Inflammatory macrophage (primary cell): ENCODE results near the gene TNIK.
A peak's percentile ranks its signal among the peaks of the same experiment; 100 is the strongest.

Experiments used
- DNase-seq, 2 donors: peaks; one replicate each; pipeline ENCODE4 v3.0.0-alpha.2; 2020 to 2022

TNIK gene

DNA sequence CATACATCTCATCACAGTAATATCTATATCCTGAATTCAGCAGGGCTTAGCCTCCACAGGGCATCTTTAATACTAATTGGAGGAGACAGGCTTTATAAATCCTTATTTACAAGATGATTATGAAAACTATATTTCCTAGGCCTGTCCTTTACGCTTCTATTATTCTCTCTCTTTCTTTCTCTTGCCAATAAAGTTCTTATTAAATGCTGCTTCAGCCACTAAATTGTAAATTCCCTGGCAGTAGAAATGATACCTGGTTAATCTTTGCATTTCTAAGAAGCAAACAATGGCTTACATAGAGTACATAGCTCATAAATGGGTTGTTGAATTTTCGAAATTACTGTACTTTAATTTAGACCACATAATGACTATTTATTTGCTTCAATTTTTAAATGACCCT is 43.5 kb downstream of the TNIK start:
- no peak for DNase-seq

DNA sequence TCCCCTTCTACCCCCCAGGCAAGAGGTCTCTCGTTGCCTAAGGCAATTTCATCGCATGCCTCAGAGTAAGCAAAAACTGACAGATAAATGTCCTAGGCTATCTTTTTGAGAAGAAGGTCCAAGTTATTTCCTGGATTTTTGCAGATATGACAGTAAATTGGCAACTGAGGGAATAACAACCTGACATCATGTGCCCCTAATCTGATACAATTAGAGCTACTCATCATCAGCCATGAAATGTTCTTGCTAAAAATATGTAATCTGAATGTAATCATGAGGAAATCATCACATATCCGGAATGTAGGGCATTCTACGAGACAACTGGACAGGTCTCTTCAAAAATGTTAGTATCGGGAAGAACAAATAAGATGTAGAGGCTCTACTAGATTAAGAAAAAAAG is 44.1 kb downstream of the TNIK start:
- no peak for DNase-seq

DNA sequence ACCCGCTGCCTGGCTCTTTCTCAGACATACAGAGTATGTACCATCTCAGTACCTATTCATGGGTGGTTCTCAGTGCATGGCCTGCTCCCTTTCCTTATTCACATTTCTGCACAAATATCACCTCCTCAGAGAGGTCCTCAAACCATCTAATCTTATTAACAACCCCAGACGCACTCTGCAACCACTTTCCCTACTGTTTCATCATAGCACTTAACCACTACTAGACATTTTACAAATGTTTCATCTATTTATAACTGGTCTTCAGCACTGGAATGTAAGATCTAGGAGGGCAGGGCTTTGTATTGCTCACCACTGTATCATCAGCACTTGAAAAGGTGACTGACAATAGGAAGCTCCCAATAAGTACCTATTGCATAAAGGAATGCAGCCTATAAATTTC is 45.1 kb downstream of the TNIK start:
- DNase-seq, result no peak

DNA sequence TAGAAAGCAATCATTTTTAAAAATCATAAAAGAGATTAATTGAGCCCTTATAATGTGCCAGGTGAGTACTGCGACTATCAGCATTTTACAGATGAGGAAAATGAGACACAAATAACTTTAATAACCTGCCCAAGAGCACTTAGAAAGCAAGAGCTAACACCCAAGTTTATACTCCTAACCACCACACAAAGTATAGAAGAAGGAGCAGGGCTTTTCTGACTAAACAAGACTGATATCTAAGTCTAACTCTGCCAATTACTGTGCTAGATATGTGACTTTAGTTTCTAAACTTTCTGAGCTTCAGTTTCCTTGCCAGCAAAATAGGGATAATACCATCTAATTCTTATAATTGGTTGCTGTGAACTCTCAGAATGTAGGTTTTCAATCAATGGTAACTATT is 47.7 kb downstream of the TNIK start:
- DNase-seq, result no peak

DNA sequence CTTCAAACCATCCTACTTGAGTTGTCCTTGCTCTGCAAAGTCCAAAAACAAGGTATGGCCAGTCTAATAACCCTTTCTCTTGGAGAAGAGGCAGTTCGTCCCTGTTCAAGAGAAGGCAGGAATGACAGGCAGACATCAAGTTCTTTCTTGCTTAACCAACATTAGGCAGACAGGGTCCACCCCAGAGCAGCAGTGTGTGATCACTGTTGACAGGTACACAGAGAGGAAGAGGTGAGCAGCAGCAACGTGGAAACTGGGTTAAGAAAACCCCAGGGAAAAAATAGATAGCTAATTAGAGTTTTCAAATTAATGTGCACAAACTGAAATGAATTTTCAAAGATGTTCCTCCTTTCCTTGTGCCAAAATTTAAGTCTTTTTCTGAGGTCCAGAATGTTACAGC is 48.2 kb downstream of the TNIK start:
- no peak for DNase-seq

DNA sequence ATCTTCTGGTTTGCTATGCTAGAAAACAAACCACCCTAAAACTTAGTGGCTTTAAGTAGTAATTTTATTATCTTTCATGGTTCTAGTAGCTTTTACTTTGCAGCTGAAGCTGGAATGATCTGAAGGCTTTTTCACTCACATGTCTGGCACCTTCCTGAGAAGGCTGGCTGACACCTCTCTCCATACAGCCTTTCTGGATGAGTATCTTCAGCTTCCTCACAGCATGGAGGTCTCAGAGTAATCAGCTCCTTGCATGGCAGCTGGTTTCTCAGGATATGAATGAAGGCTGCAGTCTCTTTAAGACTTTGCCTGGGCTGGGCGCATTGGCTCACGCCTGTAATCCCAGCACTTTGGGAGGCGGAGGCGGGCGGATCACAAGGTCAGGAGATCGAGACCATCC is 50.0 kb downstream of the TNIK start:
- DNase-seq, result no peak

DNA sequence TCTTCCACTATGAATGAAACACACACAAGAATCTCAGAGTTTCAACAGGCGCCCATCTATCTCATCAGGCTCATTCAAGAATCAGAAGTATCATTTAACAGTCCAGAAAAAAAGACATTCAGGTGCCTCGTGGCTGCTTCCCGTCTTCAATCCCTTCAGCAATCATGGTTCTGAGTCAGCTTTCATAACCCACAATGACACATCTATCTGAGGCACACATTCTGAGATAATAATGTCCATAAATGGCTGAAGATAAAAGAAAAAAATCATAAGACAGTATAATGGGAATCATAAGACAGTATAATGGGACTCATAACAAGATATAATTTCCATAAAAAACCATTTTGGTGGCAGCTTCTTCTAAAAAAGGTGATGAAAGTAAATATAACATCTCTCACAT is 52.4 kb downstream of the TNIK start:
- DNase-seq, result peak in 1 of 2 donors; percentile 6

DNA sequence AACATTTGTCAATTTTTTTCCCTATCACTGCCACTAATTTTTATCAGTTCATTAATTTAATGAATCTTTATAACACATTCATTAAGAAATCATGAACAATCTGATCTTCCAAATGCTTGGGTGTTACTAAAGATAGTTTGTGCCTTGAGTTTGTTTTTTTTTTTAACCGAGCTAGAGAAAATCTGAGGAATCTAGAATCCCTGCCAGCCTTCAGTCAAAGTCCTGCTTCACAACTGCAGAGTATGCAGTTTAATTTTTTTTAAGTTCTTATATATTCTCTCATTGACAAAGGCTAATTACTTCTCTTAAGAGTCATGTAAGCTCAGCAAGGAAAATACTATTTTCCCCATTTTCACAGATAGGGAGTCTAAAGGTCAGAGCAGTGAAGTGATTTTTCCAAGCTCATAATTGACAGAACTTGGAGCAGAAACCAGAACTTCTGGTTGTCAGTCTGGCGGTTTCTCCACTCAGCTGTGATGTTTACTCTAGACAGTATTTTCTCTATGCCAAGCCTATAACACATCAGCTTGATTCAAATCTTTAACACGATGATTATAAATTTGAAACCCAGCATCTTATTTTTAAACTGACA is 55.7 kb downstream of the TNIK start:
- no peak for DNase-seq

DNA sequence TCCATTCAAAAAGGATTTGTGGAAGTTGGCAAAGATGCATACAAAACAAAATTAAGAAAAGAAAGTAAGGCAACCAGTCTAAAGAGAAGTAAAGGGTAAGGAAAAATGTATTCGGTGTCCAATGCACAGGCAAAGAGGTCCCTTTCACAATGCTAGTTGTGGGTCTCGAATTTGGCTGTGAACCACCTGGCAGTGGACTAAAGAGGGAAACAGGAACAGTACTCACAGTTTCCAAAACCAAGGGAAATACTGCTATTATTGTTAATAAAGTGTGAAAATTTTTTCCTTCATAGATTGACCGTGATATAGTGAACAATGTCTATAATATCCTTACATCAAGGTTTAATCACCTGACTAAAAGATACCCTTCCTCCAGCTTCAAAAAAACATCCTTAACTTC is 57.9 kb downstream of the TNIK start:
- DNase-seq, result no peak

DNA sequence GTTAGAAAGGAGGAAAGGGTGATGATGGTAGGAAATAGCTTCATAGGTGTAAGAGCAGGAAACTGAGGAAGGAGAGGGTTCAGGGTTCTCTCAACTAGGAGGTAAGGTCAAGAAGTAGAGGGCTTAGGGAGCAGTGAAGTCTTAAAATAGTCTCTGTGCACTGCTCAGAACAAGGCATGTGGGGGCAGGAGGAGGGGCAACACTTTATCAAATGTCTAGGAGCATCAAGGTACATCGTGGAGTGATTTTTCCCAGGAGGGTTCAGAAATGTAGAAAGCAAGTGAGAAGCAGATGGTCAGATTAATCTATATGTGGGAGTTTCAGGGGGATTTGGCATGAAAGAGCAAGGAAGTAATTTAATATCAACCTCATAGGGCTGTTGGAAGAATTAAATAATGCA is 58.8 kb downstream of the TNIK start:
- no peak for DNase-seq

DNA sequence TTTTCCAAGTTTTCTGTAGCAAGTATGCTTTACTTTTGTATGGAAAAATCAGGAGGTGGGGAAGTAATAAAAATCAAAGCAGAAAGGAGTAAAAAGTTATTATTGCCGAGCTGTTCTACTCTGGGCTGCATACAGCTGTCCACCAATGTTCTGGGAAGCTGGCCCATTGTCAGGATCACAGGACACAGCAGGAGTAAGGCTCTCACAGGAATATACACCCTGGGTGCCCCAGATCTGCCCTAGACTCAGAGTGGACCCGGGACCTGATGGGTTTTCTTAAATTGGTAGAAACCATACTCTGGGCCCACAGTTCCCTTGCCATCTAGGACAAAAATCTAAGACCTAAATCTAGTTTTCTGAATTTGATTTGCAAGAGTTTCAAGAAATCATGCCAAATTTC is 60.4 kb downstream of the TNIK start:
- no peak for DNase-seq

DNA sequence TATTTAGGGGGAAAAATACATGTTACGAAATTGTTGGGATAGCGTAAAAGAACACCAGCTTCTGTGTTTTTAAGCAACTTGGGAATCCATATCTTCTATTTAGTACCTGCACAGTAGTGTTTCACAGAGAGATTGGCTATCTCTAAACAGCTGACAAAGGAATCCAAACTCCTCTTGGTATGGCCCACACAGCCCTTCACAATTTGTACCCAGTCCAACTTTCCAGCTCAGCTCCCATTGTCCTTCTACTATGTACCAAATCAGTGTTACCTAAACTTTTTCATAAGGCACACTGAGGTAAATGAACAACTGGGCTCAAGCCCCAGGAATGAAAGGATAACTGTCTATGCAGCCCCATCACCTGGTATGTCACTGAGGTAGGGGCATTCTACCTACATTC is 61.9 kb downstream of the TNIK start:
- DNase-seq, result no peak

DNA sequence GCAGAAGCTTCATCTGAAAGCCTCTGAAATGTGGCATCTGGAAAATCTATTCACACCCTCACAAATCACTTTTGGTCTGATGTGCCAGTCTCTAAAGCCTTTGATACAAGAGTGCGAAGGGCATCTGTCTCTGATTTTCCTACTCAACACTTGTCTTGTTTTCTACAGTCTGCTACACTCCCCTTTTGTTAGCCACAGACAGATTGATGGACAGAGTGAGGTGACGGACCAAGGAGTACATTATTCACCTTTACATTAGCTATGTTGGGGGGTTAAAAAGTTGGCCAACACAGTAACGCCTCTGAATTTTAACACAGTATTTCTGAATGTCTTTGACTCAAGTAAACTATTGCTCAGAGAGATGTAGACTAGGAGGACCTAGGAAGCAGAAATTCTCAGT is 63.1 kb downstream of the TNIK start:
- DNase-seq, result no peak

DNA sequence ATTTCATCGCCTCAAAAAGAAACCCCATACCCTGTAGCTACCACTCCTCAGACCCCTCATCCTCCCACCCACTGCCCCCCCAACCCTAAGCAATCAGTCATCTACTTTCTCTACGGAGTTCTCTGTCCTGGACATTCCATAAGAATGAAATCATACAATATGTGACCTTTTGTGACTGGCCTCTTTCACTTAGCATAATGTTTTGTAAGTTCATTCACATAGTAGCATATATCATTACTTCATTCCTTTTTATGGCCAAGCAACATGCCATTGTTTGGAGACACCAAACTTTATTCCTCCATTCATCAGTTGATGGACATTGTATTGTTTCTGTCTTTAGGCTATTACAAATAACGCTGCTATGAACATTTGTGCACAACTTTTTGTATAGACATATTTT is 64.2 kb downstream of the TNIK start:
- DNase-seq, result no peak

DNA sequence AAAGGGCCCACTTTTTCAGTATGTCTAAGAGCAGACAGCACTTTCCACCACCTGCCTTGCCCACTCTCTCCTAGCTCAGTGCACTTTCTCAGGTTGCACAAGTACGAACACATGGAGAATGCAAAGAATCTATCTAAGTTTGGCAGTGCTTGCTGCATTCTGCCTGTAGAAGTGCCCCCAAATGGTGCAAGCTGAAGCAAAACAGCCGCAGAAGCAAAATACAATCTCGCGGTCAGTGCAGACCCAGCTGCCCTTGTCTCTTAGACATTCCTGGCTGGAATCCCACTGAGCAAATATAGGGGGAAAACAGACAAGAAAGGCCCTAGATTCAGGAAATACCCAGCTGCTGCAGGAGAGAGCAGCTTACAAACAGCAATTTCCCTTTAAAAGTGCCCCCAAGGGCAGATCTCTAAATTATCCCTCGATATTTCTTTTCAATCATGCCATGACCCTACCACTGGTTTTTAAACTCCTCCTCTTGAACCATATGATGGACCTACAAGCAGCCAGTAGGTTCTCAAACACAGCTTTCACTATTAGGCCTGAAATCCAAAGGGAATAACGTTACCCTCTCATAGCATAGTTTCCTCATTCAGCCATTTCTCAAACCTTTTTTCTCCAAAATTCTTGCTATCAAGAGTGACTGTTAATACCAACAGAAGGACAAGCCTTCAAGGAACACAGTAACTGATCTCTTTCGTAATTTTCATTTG is 67.0 kb downstream of the TNIK start:
- no peak for DNase-seq

DNA sequence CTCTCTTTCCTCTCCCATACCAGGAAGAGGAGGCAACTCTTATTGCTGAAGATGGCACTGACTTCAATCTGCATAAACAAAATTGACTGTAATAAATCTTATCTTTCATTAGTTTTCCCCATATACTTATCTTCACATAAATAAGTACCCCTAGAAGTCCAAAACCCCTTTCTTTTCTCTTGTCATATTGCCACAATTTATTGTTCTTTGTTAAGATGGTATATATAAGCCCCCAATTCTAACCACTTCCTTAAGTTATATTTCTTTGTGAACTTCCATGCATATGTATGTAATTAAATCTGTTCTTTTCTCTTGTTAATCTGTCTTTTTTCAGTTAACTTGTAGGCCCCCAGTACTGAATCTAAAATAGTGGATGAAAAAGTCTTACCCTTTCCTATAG is 68.8 kb downstream of the TNIK start:
- no peak for DNase-seq

DNA sequence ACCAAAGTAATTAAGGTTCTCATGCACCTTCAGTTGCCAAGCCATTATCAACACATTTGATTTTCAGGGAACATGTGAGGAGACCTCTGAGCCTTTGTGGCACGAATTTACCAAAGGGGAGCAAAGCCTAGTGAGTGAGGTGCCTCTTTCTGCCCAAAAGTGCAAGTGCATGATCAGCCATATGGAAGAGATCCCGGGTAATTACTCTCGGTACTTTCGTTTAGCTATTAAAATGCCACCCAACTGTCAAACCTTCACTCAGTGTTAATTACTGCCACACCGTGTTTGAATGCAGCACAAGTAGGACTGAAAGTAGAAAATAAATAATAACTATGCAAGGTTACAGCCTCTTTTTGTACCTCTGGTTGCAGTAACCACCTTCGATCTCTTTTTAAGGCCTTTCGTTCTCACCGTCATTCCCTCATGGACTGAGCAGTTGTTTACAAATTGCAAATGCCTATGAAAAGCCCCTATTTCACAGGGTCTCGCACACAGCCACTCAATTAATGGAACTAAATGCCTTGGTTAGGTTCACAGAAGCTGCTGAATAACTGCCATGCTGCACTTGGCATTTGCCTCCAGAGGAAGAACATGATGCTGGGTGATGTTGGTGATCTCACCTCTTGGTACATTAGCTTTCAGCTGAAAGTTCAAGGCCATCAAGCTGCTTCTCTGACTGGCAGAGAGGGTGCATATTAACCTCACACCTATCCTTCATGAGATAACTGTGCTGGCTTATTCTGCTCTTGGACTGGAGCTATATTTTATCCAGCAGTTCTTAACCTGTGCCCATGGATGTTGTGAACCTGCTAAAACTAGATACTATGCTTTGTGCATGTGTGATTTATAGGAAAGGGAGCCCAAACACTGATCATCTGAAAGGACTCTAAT is 69.9 kb downstream of the TNIK start:
- no peak for DNase-seq

DNA sequence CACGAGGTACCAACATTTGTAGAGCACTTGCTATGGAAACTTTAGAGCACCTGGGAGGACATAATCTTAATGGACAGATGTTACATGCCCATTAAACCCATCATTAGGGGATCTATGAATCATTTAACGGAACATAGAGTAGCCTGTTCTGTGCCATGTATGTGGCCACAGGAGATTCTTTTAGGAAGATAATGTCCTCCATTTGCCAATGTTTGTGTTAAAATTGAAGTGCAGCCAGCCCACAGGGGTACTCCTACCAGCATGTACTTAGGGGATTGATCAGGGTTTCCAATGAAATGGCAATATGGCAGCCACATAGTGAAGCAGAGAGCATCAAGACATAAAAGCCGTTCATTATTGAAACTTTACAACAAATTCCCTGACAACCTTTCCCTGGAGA is 70.7 kb downstream of the TNIK start:
- DNase-seq, result no peak

DNA sequence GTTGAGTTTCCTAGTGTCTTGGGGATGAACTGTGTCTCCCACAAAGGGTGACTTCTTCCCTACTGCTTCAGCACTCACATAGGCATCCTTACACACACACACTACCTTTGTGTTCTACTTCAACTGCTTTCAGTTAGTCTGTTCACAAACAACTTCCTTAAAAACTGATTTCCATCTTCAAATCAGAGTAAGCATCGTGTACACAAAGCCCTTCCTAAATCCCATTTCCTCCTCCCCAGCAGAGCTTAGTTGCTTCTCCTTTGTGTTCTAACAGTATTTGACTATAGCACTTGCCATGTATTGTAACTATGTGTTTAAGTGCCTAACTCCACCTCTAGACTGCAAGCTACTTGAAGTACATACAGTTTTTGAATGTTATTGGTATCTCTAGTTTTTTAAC is 71.7 kb downstream of the TNIK start:
- DNase-seq, result peak; percentile 48 to 49

DNA sequence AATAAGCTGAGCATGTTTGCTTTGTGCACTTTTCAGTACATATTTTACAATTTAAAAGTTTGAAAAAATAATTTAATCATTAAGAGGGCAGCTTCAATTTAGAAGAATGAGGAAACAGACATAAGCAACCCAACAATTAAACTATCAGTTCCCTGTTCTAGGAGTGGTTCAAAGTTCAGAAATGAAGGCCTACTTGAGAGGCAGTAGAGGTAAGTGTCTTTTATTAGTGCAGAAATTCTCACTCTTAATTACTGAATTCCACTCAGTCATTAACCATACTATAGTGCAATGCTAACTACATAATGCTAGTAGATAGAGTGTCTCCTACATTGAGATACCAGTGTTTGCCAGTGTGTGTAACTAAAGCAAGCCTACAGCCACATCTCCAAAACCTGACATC is 73.1 kb downstream of the TNIK start:
- no peak for DNase-seq

DNA sequence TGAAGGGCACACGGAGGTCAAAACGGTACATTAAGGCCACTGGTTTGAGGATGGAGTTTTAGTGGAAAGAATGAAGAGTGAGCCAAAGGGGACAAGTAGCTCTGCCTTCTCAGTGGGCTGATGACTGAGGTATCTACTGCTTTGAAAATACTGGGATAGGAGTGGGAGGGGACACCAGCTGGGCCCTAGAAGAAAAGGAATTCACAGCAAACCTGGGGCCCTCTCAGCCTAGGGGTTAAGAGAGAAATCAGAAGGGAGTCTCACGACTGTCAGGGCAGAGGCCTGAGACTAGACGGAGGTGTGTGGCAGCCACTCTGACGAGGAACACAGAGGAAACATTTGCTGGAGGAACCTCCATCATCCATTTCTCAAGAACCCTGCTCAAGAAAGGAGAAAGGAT is 75.1 kb downstream of the TNIK start:
- no peak for DNase-seq

DNA sequence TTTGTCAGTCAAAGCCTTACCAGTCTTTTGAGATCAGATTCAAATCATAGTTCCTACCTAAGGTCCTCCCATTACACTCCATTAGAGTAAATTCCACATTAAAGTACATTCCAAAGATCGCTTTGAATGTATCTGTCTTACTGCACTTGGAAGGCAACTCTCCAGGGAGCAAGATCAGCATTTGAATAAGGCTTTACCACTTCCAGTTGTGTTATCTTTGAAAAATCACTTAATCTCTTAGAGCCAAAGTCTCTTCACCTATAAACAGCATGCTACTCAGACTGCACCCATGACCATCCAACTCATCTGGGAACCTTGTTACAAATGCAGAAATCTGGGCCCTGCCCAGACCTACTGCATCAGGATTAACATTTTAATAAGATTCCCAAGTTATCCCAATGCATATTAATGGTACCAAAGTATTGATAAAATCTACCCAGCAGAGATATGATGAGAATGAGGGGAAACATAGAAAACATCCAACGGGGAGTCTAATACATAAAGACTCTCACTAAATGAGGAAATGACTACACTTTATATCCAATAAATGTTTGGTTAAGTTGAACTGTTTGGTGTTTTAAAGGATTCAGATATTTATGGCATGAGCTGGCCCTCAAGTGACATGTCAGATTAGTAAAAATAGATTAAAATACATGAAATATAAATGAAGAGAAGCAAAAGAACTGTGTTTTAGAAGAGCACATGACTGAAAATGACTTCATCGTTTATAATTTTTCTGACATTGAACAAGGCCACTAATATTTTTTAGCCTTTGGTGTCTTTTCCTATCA is 75.9 kb downstream of the TNIK start:
- no peak for DNase-seq
